A375 (cell line): ENCODE results near the gene NDUFA13. TPM values are rescaled to one million over a fixed set of nuclear protein-coding genes. Genes with fewer than 3 reads are reported as not detected.

ENCODE experiments used
- total RNA-seq: library from RNA; depleted of rRNA; stranded (reverse); fragments of >200 nt; shearing (Covaris generic); gene quantifications from 2 replicates; pipeline ENCODE4 v1.2.3, GENCODE V29; 2014; rRNA removed

NDUFA13 gene
- 600 and 677 TPM in 2 replicates for total RNA-seq

GRCh38 chr19:19515642-19516519 is at the start of gene NDUFA13:
NDUFA13 (plus strand) TSS chr19:19516225; CDS start chr19:19516239, 14 bp downstream.

GRCh38 chr19:19514881-19515641 is 964 bp upstream of the NDUFA13 start, which contains the start of gene TSSK6:
TSSK6 (minus strand) TSS chr19:19515548; CDS start chr19:19515427, 121 bp downstream.

GRCh38 chr19:19528721-19529490 is 12.9 kb downstream of the NDUFA13 start, which contains the start of gene YJEFN3:
YJEFN3 (plus strand) TSS chr19:19528911; CDS start chr19:19528933, 22 bp downstream.

GRCh38 chr19:19538061-19538784 is 22.2 kb downstream of the NDUFA13 start, which contains the start of gene CILP2:
CILP2 (plus strand) TSS chr19:19538265; CDS start chr19:19538350, 85 bp downstream.

Other genes with a start within 250 kb of the NDUFA13 start
- 0.45 TPM in 1 of 2 replicates, not detected in the other for gene TM6SF2, start 242.9 kb upstream of the NDUFA13 start, total RNA-seq
- 58.6 and 63.9 TPM in 2 replicates for gene SUGP1, start 195.7 kb upstream of the NDUFA13 start, total RNA-seq
- gene MAU2, start 195.4 kb upstream of the NDUFA13 start, total RNA-seq, result 51.7 and 61.4 TPM in 2 replicates
- 110 and 123 TPM in 2 replicates for gene GATAD2A, start 110.5 kb upstream of the NDUFA13 start, total RNA-seq
- 2.1 and 2.8 TPM in 2 replicates for gene TSSK6, start 677 bp upstream of the NDUFA13 start, total RNA-seq
- gene YJEFN3, start 12.7 kb downstream of the NDUFA13 start, total RNA-seq, result 6.2 and 8.1 TPM in 2 replicates
- 2.0 and 3.1 TPM in 2 replicates for gene CILP2, start 22.0 kb downstream of the NDUFA13 start, total RNA-seq
- gene PBX4, start 102.5 kb downstream of the NDUFA13 start, total RNA-seq, result 5.2 and 6.6 TPM in 2 replicates
- gene LPAR2, start 112.0 kb downstream of the NDUFA13 start, total RNA-seq, result 5.9 and 7.5 TPM in 2 replicates
- gene GMIP, start 127.4 kb downstream of the NDUFA13 start, total RNA-seq, result 11.4 and 13.6 TPM in 2 replicates
- 72.9 and 73.7 TPM in 2 replicates for gene ATP13A1, start 147.5 kb downstream of the NDUFA13 start, total RNA-seq
- 7.3 and 12.3 TPM in 2 replicates for gene ZNF101, start 152.6 kb downstream of the NDUFA13 start, total RNA-seq
- 3.1 and 3.2 TPM in 2 replicates for gene ZNF14, start 216.9 kb downstream of the NDUFA13 start, total RNA-seq